DMS53 (cell line): Measurements from ENCODE around the gene CTXN1.
"Not testable (repeated sequence)": the region's sequence is repeated elsewhere in the genome, so short reads cannot be mapped to it uniquely, and the experiment has no call there.

ENCODE experiments used
- DNase-seq: peaks from one replicate; lab custom pipeline; 2025; lab: John Stamatoyannopoulos, UW

Gene CTXN1

GRCh38 chr19:7926021-7926726 lies at the start of gene CTXN1:
CTXN1 (minus strand) TSS chr19:7926135; CDS start chr19:7925538, 597 bp downstream.
- peak; percentile 79 for DNase-seq

GRCh38 chr19:7975037-7975436 lies 49.1 kb upstream of the CTXN1 start:
- DNase-seq, result no peak

GRCh38 chr19:7973883-7974282 lies 47.9 kb upstream of the CTXN1 start:
- DNase-seq, result no peak

- no peak for DNase-seq
Observed at GRCh38 chr19:7971553-7972520, 45.9 kb upstream of the CTXN1 start.

GRCh38 chr19:7970716-7971448 lies 44.9 kb upstream of the CTXN1 start:
- peak; percentile 54 for DNase-seq

GRCh38 chr19:7969555-7969939 lies 43.6 kb upstream of the CTXN1 start:
- no peak for DNase-seq

GRCh38 chr19:7968796-7969554 lies 43.0 kb upstream of the CTXN1 start:
- no peak for DNase-seq

- no peak for DNase-seq
Observed at GRCh38 chr19:7968008-7968795, 42.3 kb upstream of the CTXN1 start.

- no peak for DNase-seq
Observed at GRCh38 chr19:7965921-7966665, 40.2 kb upstream of the CTXN1 start.

- no peak for DNase-seq
Observed at GRCh38 chr19:7965259-7965841, 39.4 kb upstream of the CTXN1 start.

- no peak for DNase-seq
Observed at GRCh38 chr19:7963566-7963965, 37.6 kb upstream of the CTXN1 start.

GRCh38 chr19:7962644-7963268 lies 36.8 kb upstream of the CTXN1 start:
- no peak for DNase-seq

GRCh38 chr19:7961920-7962626 lies 36.1 kb upstream of the CTXN1 start:
- no peak for DNase-seq

- not testable (repeated sequence) for DNase-seq
Observed at GRCh38 chr19:7961082-7961481, 35.1 kb upstream of the CTXN1 start.

GRCh38 chr19:7959211-7959610 lies 33.3 kb upstream of the CTXN1 start:
- no peak for DNase-seq

- DNase-seq, result no peak
Observed at GRCh38 chr19:7955696-7956095, 29.8 kb upstream of the CTXN1 start.

GRCh38 chr19:7953576-7953975 lies 27.6 kb upstream of the CTXN1 start:
- DNase-seq, result no peak

GRCh38 chr19:7953060-7953459 lies 27.1 kb upstream of the CTXN1 start:
- DNase-seq, result no peak

GRCh38 chr19:7947939-7948338 lies 22.0 kb upstream of the CTXN1 start:
- peak; percentile 39 for DNase-seq
